ENCODE results near the gene CDK1. TPM values are rescaled to one million over a fixed set of nuclear protein-coding genes. Genes with fewer than 3 reads are reported as not detected.
A peak's percentile ranks its signal among the peaks of the same experiment; 100 is the strongest.

CDK1 gene
- total RNA-seq = 2.1 TPM
- 1 to 10 TPM; 2.2 to 7.8 (median 5.3) TPM for polyA plus RNA-seq

DNA sequence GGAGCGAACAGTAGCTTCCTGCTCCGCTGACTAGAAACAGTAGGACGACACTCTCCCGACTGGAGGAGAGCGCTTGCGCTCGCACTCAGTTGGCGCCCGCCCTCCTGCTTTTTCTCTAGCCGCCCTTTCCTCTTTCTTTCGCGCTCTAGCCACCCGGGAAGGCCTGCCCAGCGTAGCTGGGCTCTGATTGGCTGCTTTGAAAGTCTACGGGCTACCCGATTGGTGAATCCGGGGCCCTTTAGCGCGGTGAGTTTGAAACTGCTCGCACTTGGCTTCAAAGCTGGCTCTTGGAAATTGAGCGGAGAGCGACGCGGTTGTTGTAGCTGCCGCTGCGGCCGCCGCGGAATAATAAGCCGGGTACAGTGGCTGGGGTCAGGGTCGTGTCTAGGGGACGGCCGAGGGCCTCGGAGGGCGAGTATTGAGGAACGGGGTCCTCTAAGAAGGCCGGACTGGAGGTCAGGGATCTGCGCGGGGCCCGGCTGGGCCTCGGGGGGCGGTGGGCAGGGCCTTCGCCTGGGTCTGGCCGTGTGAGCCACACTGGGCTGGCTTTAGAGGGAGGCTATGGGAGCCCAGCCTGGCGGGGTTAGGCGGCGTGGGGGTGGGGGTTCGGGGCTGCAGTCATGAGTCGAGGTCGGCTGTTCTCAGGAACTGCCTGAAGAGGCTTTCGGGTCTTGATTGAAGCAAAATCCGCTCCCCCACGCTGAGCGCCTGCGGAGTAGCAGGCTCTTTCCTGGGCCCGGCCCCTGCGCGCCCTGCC is at the start of gene CDK1:
Gene CDK1, plus strand, starts transcription at position 265 of the 757 bp plus-strand sequence. CDS start 1,688 bp downstream, outside the sequence.
- ATAC-seq (ENCODE audit: low read depth in 2 of 2) (peak; percentile 98), DNase-seq (peak; percentile 90 to 99 (median 95))
- H3K27me3 Mint-ChIP-seq = no peaks in the 10 kb centered on the region
- peak within 1 kb of the TSS; percentile 91 for H3K4me3 ChIP-seq (ENCODE audit: low read depth, low read length)
- no peaks in the 10 kb centered on the region for H3K9me3 Mint-ChIP-seq
- no peaks in the 10 kb centered on the region for H3K9me3 ChIP-seq (ENCODE audit: control insufficient read depth in 2 of 2, low read length in 2 of 2)
- peak within 1 kb of the TSS; percentile 71 for H3K27ac ChIP-seq (ENCODE audit: insufficient read depth, low read length, poor library complexity, severe bottlenecking)
- H3K36me3 ChIP-seq (ENCODE audit: control insufficient read depth, insufficient read depth, low read length) = no peaks in the 10 kb centered on the region
- H3K4me1 Mint-ChIP-seq = peaks cover 4 to 39% (median 33%) of the 10 kb centered on the region in 4 donors
- peaks cover 36% of the 10 kb centered on the region for H3K4me1 ChIP-seq (ENCODE audit: control insufficient read depth, insufficient read depth, low read length, poor library complexity, severe bottlenecking)
- H3K27me3 ChIP-seq (ENCODE audit: control insufficient read depth, insufficient read depth, low read length) = no peaks in the 10 kb centered on the region
- peak within 1 kb of the TSS; percentile 95 to 99 (median 98) for H3K4me3 Mint-ChIP-seq
- peak within 1 kb of the TSS; percentile 83 to 94 (median 88) for H3K27ac Mint-ChIP-seq
- H3K36me3 Mint-ChIP-seq = no peaks in the 10 kb centered on the region

DNA sequence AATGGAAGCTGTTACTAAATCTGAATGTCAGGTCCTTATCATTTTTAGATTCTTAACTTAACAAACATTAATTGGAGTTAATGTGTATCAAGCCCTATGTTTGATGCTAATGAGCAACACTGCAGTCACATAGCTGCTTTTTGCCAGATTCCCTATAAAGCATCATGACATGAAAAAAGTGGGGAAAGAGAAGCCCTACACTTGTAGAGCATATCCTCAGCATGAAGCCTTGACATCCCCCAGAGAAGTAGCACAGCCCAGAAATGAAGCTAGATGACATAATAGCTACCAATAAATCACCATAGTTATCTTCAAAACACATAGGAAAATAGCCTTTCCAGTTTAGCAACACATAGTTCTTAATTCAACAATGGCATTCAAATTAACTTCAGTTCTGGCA is 49.2 kb upstream of the CDK1 start:
- Mint-ChIP-seq H3K27ac (no peak overlapping the region), H3K36me3 (no peaks in the 10 kb centered on the region), H3K4me3 (no peak overlapping the region), H3K9me3 (peaks cover 0 to 4% (median 0%) of the 10 kb centered on the region in 7 donors), H3K4me1 (peaks cover 12 to 30% (median 19%) of the 10 kb centered on the region in 4 donors), H3K27me3 (peaks cover 53% of the 10 kb centered on the region)
- H3K27ac ChIP-seq (ENCODE audit: insufficient read depth, low read length, poor library complexity, severe bottlenecking) = no peak overlapping the region
- H3K4me3 ChIP-seq (ENCODE audit: low read depth, low read length) = no peak overlapping the region
- ATAC-seq (ENCODE audit: low read depth in 2 of 2) (no peak), DNase-seq (no peak)
- no peaks in the 10 kb centered on the region for H3K9me3 ChIP-seq (ENCODE audit: control insufficient read depth in 2 of 2, low read length in 2 of 2)
- no peaks in the 10 kb centered on the region for H3K36me3 ChIP-seq (ENCODE audit: control insufficient read depth, insufficient read depth, low read length)
- peaks cover 31% of the 10 kb centered on the region for H3K27me3 ChIP-seq (ENCODE audit: control insufficient read depth, insufficient read depth, low read length)
- peaks cover 31% of the 10 kb centered on the region for H3K4me1 ChIP-seq (ENCODE audit: control insufficient read depth, insufficient read depth, low read length, poor library complexity, severe bottlenecking)

DNA sequence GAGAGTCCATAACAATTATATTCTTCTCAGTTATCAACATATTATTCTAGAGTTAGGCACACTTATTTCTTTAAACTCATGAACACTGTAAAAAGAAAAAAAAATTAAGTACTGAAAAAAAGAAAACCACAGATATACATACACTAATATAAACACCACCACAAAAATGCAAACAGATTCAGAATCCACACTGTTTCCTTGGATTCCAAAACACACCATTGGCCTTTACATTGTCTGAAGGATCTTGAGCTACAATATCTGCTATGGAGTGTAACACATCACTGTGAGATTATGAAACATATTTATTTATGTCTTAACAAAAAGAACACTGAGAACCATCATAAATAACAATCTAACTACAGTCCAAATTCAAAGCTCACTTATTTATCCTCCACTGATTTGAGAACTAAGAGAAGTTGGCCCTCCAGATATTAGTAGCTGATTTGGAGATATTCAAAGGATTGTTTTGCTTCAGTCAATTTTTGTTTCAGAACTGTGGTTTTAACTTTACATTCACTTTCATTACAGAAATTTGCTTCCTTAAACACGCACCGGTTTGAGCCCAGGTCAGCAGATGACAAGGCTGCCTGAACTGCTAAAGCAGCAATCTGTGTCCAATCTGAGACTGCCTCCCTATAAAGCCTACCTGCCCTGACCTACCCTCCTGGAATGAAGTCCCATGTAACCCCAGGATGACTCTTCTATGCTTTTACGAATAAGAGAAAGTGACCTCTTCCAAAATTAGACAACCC is 47.0 kb upstream of the CDK1 start:
- Histone ChIP-seq H3K4me1 (ENCODE audit: control insufficient read depth, insufficient read depth, low read length, poor library complexity, severe bottlenecking) (peaks cover 31% of the 10 kb centered on the region), H3K36me3 (ENCODE audit: control insufficient read depth, insufficient read depth, low read length) (no peaks in the 10 kb centered on the region), H3K27ac (ENCODE audit: insufficient read depth, low read length, poor library complexity, severe bottlenecking) (no peak overlapping the region), H3K4me3 (ENCODE audit: low read depth, low read length) (peak overlapping the region; percentile 89), H3K9me3 (ENCODE audit: control insufficient read depth in 2 of 2, low read length in 2 of 2) (no peaks in the 10 kb centered on the region), H3K27me3 (ENCODE audit: control insufficient read depth, insufficient read depth, low read length) (peaks cover 40% of the 10 kb centered on the region)
- peak overlapping the region in 2 of 3 donors; percentile 75 to 80 for H3K27ac Mint-ChIP-seq
- H3K36me3 Mint-ChIP-seq = no peaks in the 10 kb centered on the region
- ATAC-seq (ENCODE audit: low read depth in 2 of 2) (no peak), DNase-seq (peak in 1 of 3 donors; percentile 41)
- peaks cover 12 to 30% (median 19%) of the 10 kb centered on the region in 4 donors for H3K4me1 Mint-ChIP-seq
- peak overlapping the region; percentile 85 to 94 (median 90) for H3K4me3 Mint-ChIP-seq
- H3K9me3 Mint-ChIP-seq = peaks cover 0 to 2% (median 0%) of the 10 kb centered on the region in 7 donors
- H3K27me3 Mint-ChIP-seq = peaks cover 41% of the 10 kb centered on the region

DNA sequence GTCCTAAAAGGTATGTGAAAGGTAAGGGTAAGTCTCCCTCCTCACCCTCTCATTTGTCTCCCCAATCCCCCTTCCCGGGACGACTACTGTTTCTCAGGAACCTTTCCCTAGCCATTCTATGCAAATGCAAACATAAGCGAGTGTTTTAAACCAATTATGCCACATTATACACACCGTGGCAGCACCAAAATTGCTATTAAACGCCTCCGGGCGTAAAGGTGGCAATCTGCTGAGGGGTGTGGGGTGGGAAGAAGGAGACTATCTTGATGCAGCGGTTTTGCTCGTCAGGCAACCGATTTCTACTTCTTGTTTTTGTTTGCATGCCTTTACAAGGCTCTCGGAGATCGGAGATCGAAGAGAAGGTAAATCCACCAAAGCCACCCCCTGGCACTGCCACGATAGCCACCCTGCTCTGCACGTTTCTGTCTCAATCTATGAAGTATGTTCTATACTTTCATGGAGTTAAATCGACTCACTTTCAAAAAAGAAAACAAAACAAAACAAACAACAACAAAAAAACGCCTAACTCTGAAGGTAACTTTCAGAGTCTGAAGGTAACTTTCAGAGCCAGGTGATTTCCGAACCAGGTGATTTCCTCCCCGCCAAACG is 46.0 kb upstream of the CDK1 start:
- Mint-ChIP-seq H3K4me3 (peak overlapping the region; percentile 85 to 94 (median 90)), H3K9me3 (peaks cover 0 to 2% (median 0%) of the 10 kb centered on the region in 7 donors), H3K27me3 (peaks cover 34% of the 10 kb centered on the region), H3K4me1 (peaks cover 12 to 30% (median 19%) of the 10 kb centered on the region in 4 donors), H3K36me3 (no peaks in the 10 kb centered on the region), H3K27ac (peak overlapping the region; percentile 38 to 89 (median 80))
- Histone ChIP-seq H3K4me1 (ENCODE audit: control insufficient read depth, insufficient read depth, low read length, poor library complexity, severe bottlenecking) (peaks cover 31% of the 10 kb centered on the region), H3K36me3 (ENCODE audit: control insufficient read depth, insufficient read depth, low read length) (no peaks in the 10 kb centered on the region), H3K27me3 (ENCODE audit: control insufficient read depth, insufficient read depth, low read length) (peaks cover 41% of the 10 kb centered on the region), H3K9me3 (ENCODE audit: control insufficient read depth in 2 of 2, low read length in 2 of 2) (no peaks in the 10 kb centered on the region), H3K27ac (ENCODE audit: insufficient read depth, low read length, poor library complexity, severe bottlenecking) (peak overlapping the region; percentile 7), H3K4me3 (ENCODE audit: low read depth, low read length) (peak overlapping the region; percentile 89)
- DNase-seq = peak in 2 of 3 donors; percentile 9 to 10
- peak in 1 of 2 donors; percentile 22 for ATAC-seq (ENCODE audit: low read depth in 2 of 2)

DNA sequence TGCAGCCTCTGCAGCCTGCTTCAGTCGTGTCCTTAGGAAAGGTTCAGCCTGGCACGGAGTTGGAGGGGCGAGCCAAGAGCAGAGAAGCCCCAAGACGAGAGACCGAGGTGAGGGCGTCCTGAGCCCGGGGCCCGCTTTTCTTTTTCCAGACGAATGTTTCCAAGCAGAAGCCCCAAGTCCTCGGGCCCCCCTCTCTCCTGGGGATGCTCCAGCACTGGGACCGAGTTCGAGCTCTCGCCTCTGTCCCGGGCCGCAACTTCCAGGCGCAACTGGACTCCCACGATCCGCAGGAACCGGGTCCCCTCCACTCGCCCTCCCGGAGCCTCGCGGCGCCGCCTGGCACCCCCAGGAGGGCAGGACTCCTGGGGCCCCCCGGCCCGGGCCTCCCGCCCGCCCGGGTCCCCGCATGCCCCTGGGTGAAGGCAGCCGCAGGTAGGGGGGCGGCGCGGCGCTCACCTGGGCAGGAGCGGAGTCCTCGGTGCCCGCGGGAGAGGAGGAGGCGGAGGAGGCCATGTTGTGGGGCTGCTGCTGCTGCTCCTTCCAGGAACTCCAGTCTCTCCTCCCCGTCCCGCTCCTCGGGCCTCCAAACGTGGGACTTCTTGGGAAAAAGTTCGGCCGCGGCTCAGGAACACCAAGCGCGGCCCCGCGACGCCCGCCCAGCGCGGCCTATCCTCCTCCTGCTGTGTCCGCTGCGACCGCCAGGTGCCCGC is 45.3 kb upstream of the CDK1 start:
- H3K4me1 Mint-ChIP-seq = peaks cover 11 to 26% (median 17%) of the 10 kb centered on the region in 4 donors
- peak overlapping the region; percentile 26 for H3K27ac ChIP-seq (ENCODE audit: insufficient read depth, low read length, poor library complexity, severe bottlenecking)
- no peaks in the 10 kb centered on the region for H3K36me3 Mint-ChIP-seq
- peak overlapping the region; percentile 89 for H3K4me3 ChIP-seq (ENCODE audit: low read depth, low read length)
- peak overlapping the region; percentile 85 to 94 (median 90) for H3K4me3 Mint-ChIP-seq
- peaks cover 34% of the 10 kb centered on the region for H3K27me3 Mint-ChIP-seq
- H3K27ac Mint-ChIP-seq = peak overlapping the region; percentile 38 to 89 (median 80)
- H3K9me3 ChIP-seq (ENCODE audit: control insufficient read depth in 2 of 2, low read length in 2 of 2) = no peaks in the 10 kb centered on the region
- no peaks in the 10 kb centered on the region for H3K36me3 ChIP-seq (ENCODE audit: control insufficient read depth, insufficient read depth, low read length)
- peaks cover 40% of the 10 kb centered on the region for H3K27me3 ChIP-seq (ENCODE audit: control insufficient read depth, insufficient read depth, low read length)
- peak; percentile 25 to 69 for ATAC-seq (ENCODE audit: low read depth in 2 of 2)
- peaks cover 0 to 2% (median 0%) of the 10 kb centered on the region in 7 donors for H3K9me3 Mint-ChIP-seq
- peak in 1 of 3 donors; percentile 26 for DNase-seq
- H3K4me1 ChIP-seq (ENCODE audit: control insufficient read depth, insufficient read depth, low read length, poor library complexity, severe bottlenecking) = peaks cover 27% of the 10 kb centered on the region

DNA sequence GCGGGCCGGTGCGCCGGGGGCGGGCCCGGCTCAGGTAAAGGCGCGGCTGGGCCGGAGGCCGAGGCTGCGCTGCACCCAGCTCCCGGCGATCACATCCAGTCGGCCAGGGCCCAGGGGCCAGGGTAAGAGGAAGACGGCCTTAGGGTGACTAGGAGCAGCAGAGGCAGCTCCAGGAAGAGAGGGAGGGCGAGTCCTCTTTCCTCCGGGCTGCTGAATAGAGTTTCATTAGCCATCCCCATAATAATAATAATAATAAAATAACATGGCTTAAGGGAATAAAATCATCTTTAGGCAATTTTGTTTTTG is 44.8 kb upstream of the CDK1 start:
- Mint-ChIP-seq H3K9me3 (peaks cover 0 to 2% (median 0%) of the 10 kb centered on the region in 7 donors), H3K27ac (no peak overlapping the region), H3K4me1 (peaks cover 9 to 24% (median 15%) of the 10 kb centered on the region in 4 donors), H3K4me3 (peak overlapping the region in 2 of 4 donors; percentile 23 to 47), H3K36me3 (no peaks in the 10 kb centered on the region), H3K27me3 (peaks cover 34% of the 10 kb centered on the region)
- peak in 1 of 2 donors; percentile 50 for ATAC-seq (ENCODE audit: low read depth in 2 of 2)
- Histone ChIP-seq H3K4me1 (ENCODE audit: control insufficient read depth, insufficient read depth, low read length, poor library complexity, severe bottlenecking) (peaks cover 22% of the 10 kb centered on the region), H3K4me3 (ENCODE audit: low read depth, low read length) (no peak overlapping the region), H3K27ac (ENCODE audit: insufficient read depth, low read length, poor library complexity, severe bottlenecking) (no peak overlapping the region), H3K27me3 (ENCODE audit: control insufficient read depth, insufficient read depth, low read length) (peaks cover 43% of the 10 kb centered on the region), H3K36me3 (ENCODE audit: control insufficient read depth, insufficient read depth, low read length) (no peaks in the 10 kb centered on the region), H3K9me3 (ENCODE audit: control insufficient read depth in 2 of 2, low read length in 2 of 2) (no peaks in the 10 kb centered on the region)
- peak in 1 of 3 donors; percentile 6 for DNase-seq

DNA sequence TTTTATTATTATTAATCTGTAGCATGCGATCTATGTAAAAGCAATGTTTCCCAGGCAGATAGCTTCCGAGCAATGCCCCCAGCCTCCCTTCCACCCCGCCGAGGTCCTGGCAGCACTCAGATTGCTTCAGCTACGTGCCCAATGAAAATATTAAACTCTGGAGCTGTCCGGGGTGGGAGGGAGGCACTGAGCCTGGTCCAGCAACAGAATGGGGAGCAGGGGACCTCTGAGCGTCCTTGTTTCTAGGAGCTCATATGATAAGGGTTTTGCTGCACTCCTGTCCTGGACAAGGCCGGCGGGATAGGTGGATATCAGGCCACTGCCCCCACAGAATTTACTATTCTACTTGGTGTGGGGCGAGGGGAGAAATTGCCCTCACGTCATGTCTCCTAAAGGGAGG is 44.5 kb upstream of the CDK1 start:
- Histone ChIP-seq H3K4me3 (ENCODE audit: low read depth, low read length) (no peak overlapping the region), H3K27ac (ENCODE audit: insufficient read depth, low read length, poor library complexity, severe bottlenecking) (no peak overlapping the region), H3K9me3 (ENCODE audit: control insufficient read depth in 2 of 2, low read length in 2 of 2) (no peaks in the 10 kb centered on the region), H3K4me1 (ENCODE audit: control insufficient read depth, insufficient read depth, low read length, poor library complexity, severe bottlenecking) (peaks cover 21% of the 10 kb centered on the region), H3K27me3 (ENCODE audit: control insufficient read depth, insufficient read depth, low read length) (peaks cover 42% of the 10 kb centered on the region), H3K36me3 (ENCODE audit: control insufficient read depth, insufficient read depth, low read length) (no peaks in the 10 kb centered on the region)
- Mint-ChIP-seq H3K27me3 (peaks cover 34% of the 10 kb centered on the region), H3K9me3 (peaks cover 0 to 2% (median 0%) of the 10 kb centered on the region in 7 donors), H3K36me3 (no peaks in the 10 kb centered on the region), H3K27ac (no peak overlapping the region), H3K4me1 (peaks cover 9 to 21% (median 15%) of the 10 kb centered on the region in 4 donors), H3K4me3 (peak overlapping the region in 3 of 4 donors; percentile 23 to 83 (median 60))
- ATAC-seq (ENCODE audit: low read depth in 2 of 2) = no peak
- no peak for DNase-seq
